Stimulated activated CD4-positive, alpha-beta T cell treated with anti-CD3 and anti-CD28 coated beads, TNF-alpha, amount 100 ng/mL, for 48 hours (primary cell): ENCODE data around the gene SLC5A10.

ENCODE experiments used
- DNase-seq, 3 donors: peaks; one replicate each; pipeline ENCODE4 v3.0.0-alpha.2; 2020; ENCODE audit warnings: low read depth in 3 of 3

Gene SLC5A10

GRCh38 chr17:19002805-19003542 is 51.0 kb downstream of the SLC5A10 start:
- DNase-seq, result no peak

GRCh38 chr17:19003543-19004420 is 51.8 kb downstream of the SLC5A10 start:
- peak; percentile 10 to 43 (median 13) for DNase-seq

GRCh38 chr17:19004421-19005136 is 52.6 kb downstream of the SLC5A10 start, which contains the start of gene FAM83G:
Gene FAM83G (minus strand): TSS chr17:19004764. CDS start chr17:19004041, 723 bp downstream.
- peak; percentile 77 to 84 (median 77) for DNase-seq

- no peak for DNase-seq
Measured at GRCh38 chr17:19005137-19005773, 53.3 kb downstream of the SLC5A10 start.

- no peak for DNase-seq
Measured at GRCh38 chr17:19005789-19006430, 53.9 kb downstream of the SLC5A10 start.

GRCh38 chr17:19006698-19007097 is 54.7 kb downstream of the SLC5A10 start:
- DNase-seq, result no peak

- DNase-seq, result no peak
Measured at GRCh38 chr17:19009970-19010369, 58.0 kb downstream of the SLC5A10 start.

GRCh38 chr17:19010729-19011505 is 59.0 kb downstream of the SLC5A10 start:
- no peak for DNase-seq

- no peak for DNase-seq
Measured at GRCh38 chr17:19011581-19011980, 59.6 kb downstream of the SLC5A10 start.

- no peak for DNase-seq
Measured at GRCh38 chr17:19012171-19013080, 60.5 kb downstream of the SLC5A10 start.

GRCh38 chr17:19013226-19013625 is 61.3 kb downstream of the SLC5A10 start:
- DNase-seq, result no peak

GRCh38 chr17:19013806-19014627 is 62.1 kb downstream of the SLC5A10 start:
- DNase-seq, result no peak

GRCh38 chr17:19014628-19015215 is 62.8 kb downstream of the SLC5A10 start:
- no peak for DNase-seq

GRCh38 chr17:19015428-19015827 is 63.5 kb downstream of the SLC5A10 start:
- DNase-seq, result no peak

GRCh38 chr17:19016297-19016696 is 64.3 kb downstream of the SLC5A10 start:
- DNase-seq, result no peak

- no peak for DNase-seq
Measured at GRCh38 chr17:19016881-19017280, 64.9 kb downstream of the SLC5A10 start.

GRCh38 chr17:19017401-19017800 is 65.4 kb downstream of the SLC5A10 start:
- DNase-seq, result no peak
